Measurements from ENCODE around the gene ZRANB1.

Gene ZRANB1

GRCh38 chr10:125004571-125005311, 62.8 kb downstream of the ZRANB1 start:
- no peak for DNase-seq (ENCODE audit: low read depth in 2 of 2)

DNA sequence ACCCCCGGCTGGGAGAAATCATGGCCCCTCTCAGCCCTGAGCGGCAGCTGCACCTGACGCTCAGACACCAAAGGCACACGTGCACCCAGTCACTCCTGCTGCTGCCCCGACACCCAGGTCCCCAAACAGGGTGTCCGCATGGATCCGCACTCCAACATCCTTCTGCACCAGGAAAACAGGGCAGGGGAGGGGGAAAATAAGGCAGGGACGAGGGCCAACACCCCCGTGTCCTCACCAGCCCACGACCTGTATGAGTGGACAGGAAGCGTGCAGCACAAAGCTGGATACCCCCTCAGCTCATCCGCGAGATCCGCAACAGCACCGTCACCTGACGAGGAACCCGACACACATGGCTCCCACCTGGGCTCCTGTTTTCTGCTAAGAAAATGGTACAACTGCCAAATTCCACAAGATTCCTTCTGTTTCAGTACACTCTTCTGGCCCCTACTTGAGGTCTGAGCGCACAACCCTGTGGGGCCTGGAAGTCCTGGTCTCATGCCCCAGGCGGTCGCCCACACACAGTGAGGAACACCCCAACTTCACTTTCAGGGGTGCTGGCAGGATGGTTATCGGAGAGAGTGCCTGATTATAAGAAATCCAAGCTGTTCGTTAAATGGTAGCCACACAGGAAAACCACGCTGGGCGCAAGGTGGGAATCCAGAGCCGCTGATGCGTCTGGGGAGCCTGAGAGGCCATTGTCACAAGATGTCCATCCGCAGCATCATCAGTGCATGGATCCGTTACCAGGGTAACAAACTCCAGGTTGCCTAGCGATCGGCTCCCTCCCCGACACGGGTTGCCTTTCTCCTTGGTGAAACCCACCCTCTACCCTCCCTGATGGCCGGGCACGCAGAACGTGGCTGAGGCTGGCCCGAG, 63.6 kb downstream of the ZRANB1 start:
- no peak for DNase-seq (ENCODE audit: low read depth in 2 of 2)

GRCh38 chr10:125006188-125006680, 64.3 kb downstream of the ZRANB1 start:
- DNase-seq (ENCODE audit: low read depth in 2 of 2) = no peak

- no peak for DNase-seq (ENCODE audit: low read depth in 2 of 2)
Observed at GRCh38 chr10:125006921-125007426, 65.1 kb downstream of the ZRANB1 start.

GRCh38 chr10:125007436-125007835, 65.5 kb downstream of the ZRANB1 start:
- no peak for DNase-seq (ENCODE audit: low read depth in 2 of 2)

DNA sequence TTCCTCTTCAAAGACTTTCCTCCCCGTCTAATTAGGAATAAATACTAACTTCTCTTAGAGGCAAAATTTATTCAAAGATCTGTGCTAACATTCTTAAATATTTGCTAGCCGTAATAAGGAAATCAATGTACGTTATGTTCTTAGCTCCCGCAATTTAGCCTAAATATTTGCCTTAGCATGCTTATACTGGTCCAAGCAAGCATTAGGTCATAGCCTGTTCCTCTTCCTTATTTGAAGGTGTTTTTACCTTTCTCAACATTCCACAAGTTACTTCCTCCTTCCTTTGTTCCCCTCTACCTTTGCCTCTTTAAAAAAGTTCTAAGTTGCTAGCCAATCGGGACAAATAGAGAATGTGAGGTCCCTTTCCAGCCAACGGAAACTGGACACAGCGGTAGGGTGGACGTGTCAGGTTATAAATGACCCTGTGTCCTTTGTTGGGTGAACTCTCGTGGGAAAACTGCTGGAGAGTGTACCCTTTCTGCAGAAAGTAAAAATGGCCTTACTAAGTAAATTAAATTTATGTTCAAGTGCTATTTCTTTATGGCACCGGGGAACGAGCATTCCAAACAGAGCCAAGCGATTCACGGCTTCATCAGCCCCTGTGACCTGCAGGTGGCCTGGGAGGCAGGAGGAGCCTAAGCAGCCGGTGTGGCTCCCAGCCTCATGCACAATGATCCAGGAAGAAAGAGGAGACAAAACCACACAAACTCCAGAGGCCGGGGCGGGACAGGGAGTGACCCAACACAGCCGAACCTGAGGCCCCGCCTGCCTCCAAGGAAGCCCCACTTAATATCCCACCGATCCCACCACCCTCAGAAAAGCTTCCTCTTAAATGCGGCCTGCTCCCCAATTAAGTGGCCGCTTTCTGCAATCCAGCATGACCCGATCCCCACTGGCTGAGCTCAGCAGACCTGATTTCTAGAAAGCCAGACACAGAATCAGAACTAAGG, 67.0 kb downstream of the ZRANB1 start:
- DNase-seq (ENCODE audit: low read depth in 2 of 2) = no peak

- no peak for DNase-seq (ENCODE audit: low read depth in 2 of 2)
Observed at GRCh38 chr10:125009661-125010161, 67.8 kb downstream of the ZRANB1 start.

DNA sequence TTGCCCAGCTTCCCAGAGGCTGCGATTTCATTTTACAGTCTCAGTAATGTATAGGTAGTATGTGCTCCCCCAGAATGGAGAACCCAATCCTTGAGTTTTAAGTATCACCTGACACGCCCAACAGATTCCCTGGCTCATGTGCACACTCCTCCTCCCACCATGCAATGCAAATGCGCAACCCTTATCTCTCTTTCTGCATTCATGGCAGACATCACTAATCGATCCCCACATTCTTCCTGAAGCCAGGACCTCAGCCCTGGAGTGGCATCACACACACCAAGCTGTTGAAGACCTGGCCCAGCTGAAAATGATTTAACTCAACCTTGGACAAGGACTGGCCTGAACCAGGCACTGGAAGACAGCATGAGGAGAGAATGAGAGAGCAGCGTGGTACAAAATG, 68.4 kb downstream of the ZRANB1 start:
- DNase-seq (ENCODE audit: low read depth in 2 of 2) = no peak

GRCh38 chr10:125011171-125011925, 69.4 kb downstream of the ZRANB1 start:
- no peak for DNase-seq (ENCODE audit: low read depth in 2 of 2)

- DNase-seq (ENCODE audit: low read depth in 2 of 2) = no peak
Observed at GRCh38 chr10:125011926-125012705, 70.2 kb downstream of the ZRANB1 start.

DNA sequence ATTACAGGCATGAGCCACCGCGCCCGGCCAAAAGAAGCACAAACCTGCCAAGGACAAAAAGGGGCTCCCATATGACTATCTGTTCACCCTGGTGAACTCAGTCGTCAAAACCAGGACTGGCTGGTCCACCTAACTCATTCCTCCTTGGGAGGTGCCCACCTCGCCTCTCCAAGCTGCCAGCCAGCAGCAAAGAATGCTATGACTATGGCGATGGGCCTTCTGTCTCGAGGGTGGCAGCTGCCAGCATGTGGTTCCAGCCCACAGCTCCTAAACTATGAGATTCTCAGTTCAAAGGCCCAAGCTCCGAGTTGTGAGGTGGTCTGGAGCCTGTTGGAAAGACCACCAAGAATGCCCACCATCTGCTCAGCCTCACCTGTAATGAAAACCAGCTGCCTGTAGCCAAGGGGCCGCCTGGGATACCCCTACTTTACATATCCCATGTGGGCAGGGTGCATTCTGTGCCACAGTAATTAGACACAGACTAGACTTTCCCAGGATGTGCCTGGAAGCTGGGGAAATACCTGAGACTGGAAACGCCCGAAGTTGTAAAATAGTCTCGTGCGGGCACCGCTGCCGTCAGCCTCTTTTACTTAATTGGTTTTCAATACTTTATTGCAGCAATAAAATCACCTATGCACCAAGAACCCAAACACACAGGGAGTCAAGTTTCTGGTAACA, 71.1 kb downstream of the ZRANB1 start:
- no peak for DNase-seq (ENCODE audit: low read depth in 2 of 2)

GRCh38 chr10:125013529-125013872, 71.6 kb downstream of the ZRANB1 start:
- no peak for DNase-seq (ENCODE audit: low read depth in 2 of 2)

DNA sequence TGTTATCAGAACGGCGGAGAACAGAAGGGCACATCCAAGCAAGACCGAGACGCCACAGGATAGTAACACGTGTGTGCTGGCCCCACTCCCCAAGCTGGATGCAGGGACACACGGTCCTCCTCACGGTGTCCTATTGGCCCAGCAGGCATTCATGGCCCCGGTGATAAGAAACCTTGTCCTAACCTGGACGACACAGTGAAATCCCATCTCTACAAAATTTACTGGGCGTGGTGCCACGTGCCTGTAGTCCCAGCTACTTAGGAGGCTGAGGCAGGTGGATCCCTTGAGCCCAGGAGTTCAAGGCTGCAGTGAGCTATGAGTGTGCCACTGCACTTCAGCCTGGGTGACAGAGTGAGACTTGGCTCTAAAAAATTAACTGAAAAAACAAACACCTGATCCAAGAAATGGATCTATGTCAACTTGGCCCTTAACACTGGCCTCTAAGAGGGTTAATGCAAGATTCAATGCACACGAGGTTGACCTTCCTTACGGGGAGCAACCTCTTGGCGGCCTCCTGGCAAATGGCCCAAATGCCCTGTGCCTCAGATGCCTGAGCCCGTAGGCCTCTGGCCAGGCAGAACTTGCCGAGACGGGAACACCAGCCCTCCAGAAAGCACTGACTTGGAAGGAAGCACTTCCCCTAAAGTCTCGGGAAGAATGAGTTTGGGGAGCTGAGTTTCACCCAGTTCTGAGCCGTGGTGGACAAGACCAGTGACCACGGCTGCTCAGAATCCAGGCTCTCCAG, 72.3 kb downstream of the ZRANB1 start:
- no peak for DNase-seq (ENCODE audit: low read depth in 2 of 2)

GRCh38 chr10:125014836-125015355, 73.0 kb downstream of the ZRANB1 start:
- DNase-seq (ENCODE audit: low read depth in 2 of 2) = no peak

GRCh38 chr10:125015356-125015944, 73.5 kb downstream of the ZRANB1 start:
- peak; percentile 13 to 24 for DNase-seq (ENCODE audit: low read depth in 2 of 2)

GRCh38 chr10:125016123-125016522, 74.2 kb downstream of the ZRANB1 start:
- DNase-seq (ENCODE audit: low read depth in 2 of 2) = no peak

- DNase-seq (ENCODE audit: low read depth in 2 of 2) = no peak
Observed at GRCh38 chr10:125016611-125017202, 74.8 kb downstream of the ZRANB1 start.

All from stimulated activated CD8-positive, alpha-beta memory T cell treated with anti-CD3 and anti-CD28 coated beads, Interleukin-7, amount 100 ng/mL, for 4 hours (primary cell).